WERI-Rb-1 (cell line): Measurements from ENCODE around the gene SAMHD1.

Experiments
- DNase-seq: peaks from one replicate; pipeline ENCODE4 v3.0.0-alpha.2; 2020
- H3K27ac ChIP-seq: fragments of 250-450 bp; sonication (Bioruptor Pico); 2 replicates; pipeline ENCODE4 v1.5.1; 2020; ENCODE audit warnings: mild to moderate bottlenecking, moderate library complexity
- H3K27me3 ChIP-seq: fragments of 250-450 bp; sonication (Bioruptor Pico); 2 replicates; pipeline ENCODE4 v1.5.1; 2021; ENCODE audit warnings: mild to moderate bottlenecking, low read depth, moderate library complexity; ENCODE audit not compliant: insufficient read depth, severe bottlenecking
- H3K36me3 ChIP-seq: fragments of 250-450 bp; sonication (Bioruptor Pico); 2 replicates; pipeline ENCODE4 v1.5.1; 2020; ENCODE audit warnings: mild to moderate bottlenecking, moderate library complexity
- H3K4me3 ChIP-seq: 2 replicates; pipeline ENCODE4 v1.5.1; 2011; ENCODE audit warnings: low read depth, mild to moderate bottlenecking, control low read depth, low read length
- H3K9me3 ChIP-seq: fragments of 250-450 bp; sonication (Bioruptor Pico); 2 replicates; pipeline ENCODE4 v1.5.1; 2021; ENCODE audit warnings: mild to moderate bottlenecking, moderate library complexity; ENCODE audit not compliant: severe bottlenecking
- TF ChIP-seq, protein P1 (sequence below): IDR thresholded peaks from 2 replicates; pipeline ENCODE4 v1.5.1; 2011; ENCODE audit warnings: low read depth, mild to moderate bottlenecking, control low read depth, inconsistent platforms, low read length

SAMHD1 gene

DNA sequence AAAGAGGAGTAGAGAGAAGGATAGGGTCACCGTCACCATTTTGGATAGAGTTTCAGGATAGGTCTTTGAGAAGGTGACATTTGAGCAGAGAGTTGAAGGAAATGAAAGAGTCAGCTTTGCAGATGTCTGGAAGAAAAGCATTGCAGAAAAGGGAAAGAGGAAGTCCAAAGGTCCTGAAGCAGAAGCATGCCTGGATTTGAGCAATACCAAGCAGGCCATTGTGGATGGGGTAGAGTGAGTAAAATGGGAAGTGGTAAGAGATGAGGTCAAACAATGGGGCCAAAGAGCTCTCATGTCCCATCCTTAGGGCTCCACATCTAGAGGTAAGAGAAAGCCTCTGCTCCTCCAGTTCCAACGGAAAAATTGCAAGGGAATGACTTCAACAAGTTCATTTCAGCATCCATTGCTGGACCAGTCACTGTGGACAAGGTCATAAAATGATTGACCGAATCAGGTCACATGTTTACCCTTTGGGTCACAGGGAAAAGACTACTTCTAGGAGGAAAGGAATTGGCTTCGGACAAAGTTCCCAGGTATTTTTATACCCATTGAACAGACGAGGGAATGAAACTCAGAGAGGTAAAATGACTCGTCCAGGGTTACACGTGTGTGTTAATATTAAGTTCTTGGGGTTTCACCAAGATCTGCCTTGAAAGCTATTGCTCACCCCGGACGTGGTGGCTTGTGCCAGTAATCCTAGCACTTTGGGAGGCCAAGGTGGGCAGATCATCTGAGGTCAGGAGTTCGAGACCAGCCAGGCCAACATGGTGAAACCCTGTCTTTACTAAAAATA is 6.6 kb upstream of the SAMHD1 start:
- TF ChIP-seq, protein P1, sequence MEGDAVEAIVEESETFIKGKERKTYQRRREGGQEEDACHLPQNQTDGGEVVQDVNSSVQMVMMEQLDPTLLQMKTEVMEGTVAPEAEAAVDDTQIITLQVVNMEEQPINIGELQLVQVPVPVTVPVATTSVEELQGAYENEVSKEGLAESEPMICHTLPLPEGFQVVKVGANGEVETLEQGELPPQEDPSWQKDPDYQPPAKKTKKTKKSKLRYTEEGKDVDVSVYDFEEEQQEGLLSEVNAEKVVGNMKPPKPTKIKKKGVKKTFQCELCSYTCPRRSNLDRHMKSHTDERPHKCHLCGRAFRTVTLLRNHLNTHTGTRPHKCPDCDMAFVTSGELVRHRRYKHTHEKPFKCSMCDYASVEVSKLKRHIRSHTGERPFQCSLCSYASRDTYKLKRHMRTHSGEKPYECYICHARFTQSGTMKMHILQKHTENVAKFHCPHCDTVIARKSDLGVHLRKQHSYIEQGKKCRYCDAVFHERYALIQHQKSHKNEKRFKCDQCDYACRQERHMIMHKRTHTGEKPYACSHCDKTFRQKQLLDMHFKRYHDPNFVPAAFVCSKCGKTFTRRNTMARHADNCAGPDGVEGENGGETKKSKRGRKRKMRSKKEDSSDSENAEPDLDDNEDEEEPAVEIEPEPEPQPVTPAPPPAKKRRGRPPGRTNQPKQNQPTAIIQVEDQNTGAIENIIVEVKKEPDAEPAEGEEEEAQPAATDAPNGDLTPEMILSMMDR, result no peak
- no peak for DNase-seq
- Histone ChIP-seq H3K9me3 (peaks cover 5% of the 10 kb centered on the region), H3K4me3 (no peak overlapping the region), H3K36me3 (no peaks in the 10 kb centered on the region), H3K27ac (no peak overlapping the region), H3K27me3 (no peaks in the 10 kb centered on the region)

DNA sequence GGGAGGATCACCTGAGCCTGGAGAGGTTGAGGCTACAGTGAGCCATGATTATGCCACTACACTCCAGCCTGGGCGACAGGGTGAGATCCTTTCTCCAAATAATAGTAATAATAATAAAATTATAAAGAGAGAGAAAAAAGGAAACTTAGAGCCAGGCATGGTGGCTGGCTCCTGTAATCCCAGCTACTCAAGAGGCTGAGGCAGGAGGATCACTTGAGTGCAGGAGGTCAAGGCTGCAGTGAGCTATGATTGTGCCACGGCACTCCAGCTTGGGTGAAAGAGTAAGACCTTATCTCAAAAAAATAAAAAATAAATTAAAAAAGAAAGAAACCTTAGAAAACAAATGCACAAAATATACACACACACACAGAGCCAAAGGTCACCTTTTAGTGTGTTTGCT is 5.2 kb upstream of the SAMHD1 start:
- TF ChIP-seq, protein P1, result no peak
- no peaks in the 10 kb centered on the region for H3K27me3 ChIP-seq
- H3K27ac ChIP-seq, result no peak overlapping the region

DNA sequence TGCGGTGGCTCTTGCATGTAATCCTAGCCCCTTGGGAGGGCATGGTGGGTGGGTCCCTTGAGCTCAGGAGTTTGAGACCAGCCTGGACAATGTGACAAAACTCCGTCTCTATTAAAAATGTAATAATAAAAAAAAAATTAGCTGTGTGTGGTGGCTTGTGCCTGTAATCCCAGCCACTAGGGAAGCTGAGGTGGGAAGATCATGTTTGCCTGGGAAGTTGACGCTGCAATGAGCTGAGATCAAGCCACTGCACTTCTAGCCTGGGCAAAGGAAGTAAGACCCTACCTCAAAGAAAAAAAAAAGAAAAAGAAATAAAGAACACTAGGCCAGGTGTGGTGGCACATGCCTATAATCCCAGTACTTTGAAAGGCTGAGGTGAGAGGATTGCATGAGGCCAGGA is 4.5 kb upstream of the SAMHD1 start:
- TF ChIP-seq, protein P1, result no peak

More for the DNA sequence above, 5.2 kb upstream of the SAMHD1 start:
- no peaks in the 10 kb centered on the region for H3K9me3 ChIP-seq
- no peaks in the 10 kb centered on the region for H3K36me3 ChIP-seq
- no peak overlapping the region for H3K4me3 ChIP-seq
- no peak for DNase-seq

DNA sequence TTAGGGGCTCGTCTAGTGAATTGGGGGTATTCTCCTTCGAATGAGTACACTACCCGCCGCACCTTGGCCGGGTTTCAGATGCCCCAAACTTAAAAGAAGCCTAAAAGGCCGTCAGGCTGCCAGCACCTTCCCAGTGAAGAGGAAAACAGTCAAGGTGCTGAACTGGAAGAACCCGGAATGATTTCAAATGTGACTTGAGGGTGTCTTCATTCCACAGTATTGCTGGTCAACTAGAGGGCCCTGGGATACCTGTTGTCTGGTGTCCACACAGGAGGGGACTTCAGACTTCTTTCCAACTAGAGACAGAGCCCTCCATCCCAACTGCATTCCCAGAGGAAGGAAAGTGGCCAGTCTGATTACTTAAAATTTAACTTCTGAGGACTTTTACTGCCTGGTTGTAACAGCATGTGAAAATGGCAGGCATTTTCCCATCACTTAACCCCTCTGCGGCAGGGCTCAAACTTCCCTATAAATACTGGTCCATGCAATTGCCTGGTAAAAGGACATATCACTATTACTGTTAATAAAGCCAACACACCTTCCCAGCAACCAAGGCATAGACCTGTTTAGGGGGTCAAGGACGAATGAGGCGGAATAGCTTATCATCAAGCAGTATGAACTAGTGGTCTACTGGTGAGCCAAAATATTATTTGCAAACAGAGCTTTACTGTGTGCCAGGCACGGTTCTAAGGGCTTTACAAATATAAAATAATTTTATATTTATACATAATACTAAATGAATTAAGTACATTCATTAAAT is 651 bp upstream of the SAMHD1 start:
- H3K36me3 ChIP-seq, result no peaks in the 10 kb centered on the region
- TF ChIP-seq, protein P1, result no peak
- DNase-seq, result no peak
- no peaks in the 10 kb centered on the region for H3K27me3 ChIP-seq
- peak overlapping the region; percentile 84 for H3K27ac ChIP-seq
- H3K9me3 ChIP-seq, result no peaks in the 10 kb centered on the region
- peak overlapping the region; percentile 82 for H3K4me3 ChIP-seq

More for the DNA sequence above, 4.5 kb upstream of the SAMHD1 start:
- no peak for DNase-seq
- no peaks in the 10 kb centered on the region for H3K27me3 ChIP-seq
- no peaks in the 10 kb centered on the region for H3K9me3 ChIP-seq
- no peaks in the 10 kb centered on the region for H3K36me3 ChIP-seq
- H3K27ac ChIP-seq, result no peak overlapping the region
- no peak overlapping the region for H3K4me3 ChIP-seq

DNA sequence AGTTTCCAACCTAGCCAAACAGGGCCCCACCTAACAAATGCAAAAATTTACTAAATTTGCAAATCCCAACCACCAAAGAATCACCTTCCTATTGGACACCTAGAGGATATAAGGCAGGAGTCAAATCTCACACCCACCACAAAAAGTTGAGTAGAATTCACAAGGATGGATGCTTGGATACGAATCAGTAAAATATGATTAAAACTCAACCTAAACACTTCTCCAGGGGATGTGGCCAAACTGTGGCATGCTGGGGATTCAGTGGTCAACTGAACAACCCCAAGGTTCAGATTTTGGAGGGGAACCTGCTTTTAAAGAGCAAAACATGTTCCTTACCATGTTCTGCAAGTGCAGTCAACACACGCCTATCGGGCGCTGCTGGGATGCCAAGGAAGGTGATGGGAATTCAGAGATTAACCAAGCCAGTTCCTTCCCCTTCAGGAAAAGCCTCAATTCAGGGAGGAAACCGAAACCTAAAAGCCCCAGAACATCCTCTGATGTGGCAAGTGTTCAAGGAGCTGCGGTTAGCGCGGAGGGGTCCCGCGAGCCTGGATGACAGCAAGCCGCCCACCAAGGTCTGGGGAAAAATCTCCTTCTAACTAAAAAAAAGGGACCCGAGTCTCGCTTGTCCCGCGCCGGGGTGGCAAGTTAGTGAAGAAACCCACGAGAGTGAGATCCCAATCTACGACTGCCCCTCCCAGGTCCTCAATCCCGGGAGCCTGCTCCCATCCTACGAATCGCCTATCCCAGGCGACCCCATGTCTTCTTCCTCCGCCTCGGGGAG is 902 bp downstream of the SAMHD1 start:
- Histone ChIP-seq H3K27me3 (no peaks in the 10 kb centered on the region), H3K36me3 (peaks cover 4% of the 10 kb centered on the region), H3K27ac (peak overlapping the region; percentile 71), H3K4me3 (peak overlapping the region; percentile 82), H3K9me3 (no peaks in the 10 kb centered on the region)
- TF ChIP-seq, protein P1, result no peak
- DNase-seq, result peak; percentile 10
